HG02763 (cell line): ENCODE results near the gene KIF18A.

ENCODE experiments used
- ATAC-seq: cut with Tn5 transposase; IDR thresholded peaks from one replicate; pipeline ENCODE4 v1.9.1; 2021; ENCODE audit warnings: mild to moderate bottlenecking, moderate library complexity; ENCODE audit not compliant: unreplicated experiment

KIF18A gene

DNA sequence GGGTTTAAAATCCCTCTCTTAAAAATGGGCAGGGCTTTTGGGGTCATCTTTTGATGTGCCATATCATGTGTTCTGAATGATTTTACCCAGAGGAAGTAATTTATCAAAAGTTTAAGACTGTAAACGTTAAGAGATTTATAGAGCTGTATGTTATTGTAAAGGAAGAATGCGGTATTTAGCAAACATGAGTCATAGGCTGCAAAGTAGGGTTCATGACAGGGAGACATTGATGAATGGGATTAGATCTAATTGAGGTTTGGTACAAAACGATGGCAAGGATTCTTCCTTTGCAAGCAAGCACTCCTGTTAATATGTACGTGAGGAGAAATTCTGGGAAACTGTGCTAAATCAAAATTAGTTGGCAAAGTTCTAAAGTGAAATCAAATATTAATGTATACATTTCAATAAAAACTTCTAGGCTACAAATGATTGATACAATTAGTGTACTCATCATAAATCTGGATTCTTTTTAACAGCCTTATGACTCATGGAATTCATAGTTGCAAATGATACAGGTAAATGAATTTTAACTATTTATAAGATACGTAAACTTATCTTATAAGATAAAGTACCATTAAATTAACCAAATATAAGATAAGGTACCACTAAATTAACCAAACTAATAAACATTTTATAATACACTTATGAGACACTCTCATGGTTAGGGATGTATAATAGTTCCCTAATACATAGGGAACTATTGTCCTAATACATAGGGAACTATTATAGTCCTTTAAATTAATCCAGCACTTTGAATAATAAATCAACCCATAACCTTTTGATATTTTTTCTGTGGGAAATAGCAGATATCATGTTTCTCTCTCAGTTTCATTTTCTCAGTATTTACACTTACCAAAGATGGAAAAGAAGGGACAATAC, 58.4 kb downstream of the KIF18A start:
- no peak for ATAC-seq

DNA sequence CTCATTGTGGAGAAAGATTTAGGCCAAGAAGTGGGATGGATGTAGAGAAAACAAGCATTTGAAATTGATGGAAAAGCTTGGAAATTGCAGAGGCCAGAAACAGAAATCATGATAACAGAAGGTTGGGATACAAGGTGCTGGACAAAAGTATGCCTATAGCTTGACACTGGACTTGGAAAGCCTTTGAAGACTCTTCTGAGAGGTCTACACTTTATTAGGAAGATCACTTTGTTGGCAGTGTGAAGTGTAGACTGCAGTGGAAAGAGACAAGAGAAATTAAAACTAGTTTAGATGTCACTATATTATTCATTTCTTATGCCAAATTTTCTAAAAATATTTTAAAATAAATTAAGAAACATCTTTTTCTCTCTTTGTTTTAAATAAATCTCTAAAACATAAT, 59.1 kb downstream of the KIF18A start:
- ATAC-seq: no peak

DNA sequence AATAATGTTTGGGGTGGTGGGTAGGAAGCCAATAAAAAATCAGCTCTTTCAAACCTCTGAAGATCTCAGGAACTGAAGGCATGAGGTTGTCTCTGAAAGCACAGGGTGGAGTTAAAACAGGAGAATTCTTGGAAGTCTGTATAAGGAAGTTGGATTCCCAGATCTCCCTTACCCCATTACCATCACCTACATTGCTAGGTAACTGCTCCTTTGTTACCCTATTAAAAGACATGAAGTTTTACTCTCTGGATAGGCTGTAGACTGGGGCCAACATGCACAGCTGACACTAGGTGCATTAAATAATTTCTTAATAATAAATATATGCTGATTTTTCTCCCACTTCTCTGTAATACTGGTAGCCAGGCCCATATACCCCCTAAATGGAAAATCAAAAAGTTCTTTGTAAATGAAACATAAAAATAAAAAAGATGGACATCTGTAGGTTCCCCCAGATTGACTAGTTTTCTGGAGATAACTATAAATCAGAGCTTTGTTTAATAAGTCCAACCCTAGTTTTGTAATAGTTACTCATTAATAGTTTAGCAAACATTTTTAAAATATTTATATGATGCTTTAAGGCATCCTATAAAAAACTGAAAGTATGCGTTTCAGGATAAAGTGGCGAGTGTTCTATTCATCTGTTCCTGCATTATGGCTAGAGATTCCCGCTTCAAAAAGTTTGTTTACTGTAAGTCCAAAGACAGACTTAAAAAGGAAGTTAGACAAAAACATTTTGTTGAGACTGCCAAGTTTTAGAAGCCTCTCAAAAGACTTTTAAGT, 63.8 kb downstream of the KIF18A start:
- no peak for ATAC-seq

GRCh38 chr11:28040384-28040783, 67.6 kb downstream of the KIF18A start:
- no peak for ATAC-seq

DNA sequence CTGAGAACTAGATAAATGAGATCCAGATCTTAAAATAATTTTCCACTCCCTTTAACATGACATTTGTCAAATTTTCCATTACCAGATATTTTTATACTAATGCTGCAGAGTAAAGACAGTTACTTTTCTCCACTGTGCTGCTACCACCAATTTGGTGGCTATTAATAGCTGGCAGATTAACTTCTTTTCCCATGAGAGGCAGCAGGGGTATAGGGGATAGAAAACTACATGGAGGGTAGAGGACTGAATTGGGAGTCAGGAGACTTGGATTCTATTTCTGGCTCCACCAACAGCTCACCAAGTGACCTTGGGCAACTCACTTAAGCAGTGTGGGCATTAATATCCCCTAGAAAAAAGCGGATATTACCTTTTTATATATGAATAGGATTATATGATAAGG, 69.2 kb downstream of the KIF18A start:
- no peak for ATAC-seq

DNA sequence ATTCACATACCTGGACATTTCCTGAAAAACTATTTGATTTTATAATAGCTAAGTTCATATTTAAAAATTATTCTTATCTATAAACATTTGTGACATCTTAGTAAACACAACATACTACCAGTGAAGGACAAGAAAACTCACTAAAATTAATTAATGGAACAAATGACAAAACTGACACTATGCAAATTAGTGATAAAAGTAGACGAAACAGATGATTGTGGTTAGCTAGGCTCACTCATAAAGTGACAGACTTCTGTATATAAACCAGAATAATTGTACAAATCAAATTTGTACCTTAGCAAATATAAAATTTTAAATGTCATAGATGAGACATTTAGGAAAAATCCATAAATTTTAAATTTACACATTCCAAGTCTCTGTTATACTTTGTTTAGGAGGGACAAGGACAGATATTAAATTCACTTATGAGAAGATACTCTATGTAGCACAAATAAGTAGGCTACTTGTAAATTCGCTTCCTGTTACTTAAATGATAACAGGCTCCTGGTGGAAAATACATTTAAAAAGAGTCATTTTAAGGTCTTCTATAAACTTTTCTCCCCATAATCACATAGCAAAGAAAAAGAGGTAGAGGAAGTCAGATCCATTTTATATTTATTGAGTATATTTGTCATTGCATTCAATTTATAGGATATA, 81.2 kb downstream of the KIF18A start:
- peak; percentile 60 for ATAC-seq

GRCh38 chr11:28017816-28018215, 90.1 kb downstream of the KIF18A start:
- no peak for ATAC-seq

GRCh38 chr11:28011813-28012212, 96.1 kb downstream of the KIF18A start:
- ATAC-seq: no peak

DNA sequence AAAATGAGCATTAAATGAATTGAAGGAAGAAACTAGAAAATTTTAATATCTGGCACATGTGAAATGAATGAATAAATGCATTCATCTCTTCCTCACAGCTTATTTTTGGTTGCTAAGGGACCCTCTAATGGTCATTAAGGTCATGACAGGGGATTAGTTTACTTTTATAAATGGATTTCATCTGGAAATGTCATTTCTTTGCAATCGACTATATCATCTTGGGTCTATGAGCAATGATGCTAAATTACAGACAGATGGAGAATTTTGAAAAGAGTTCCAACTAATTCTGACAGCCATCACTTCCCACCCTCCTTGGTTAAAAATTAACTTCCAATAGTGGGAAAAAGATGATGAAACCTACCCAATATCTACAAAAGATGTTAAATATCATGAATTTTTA, 98.0 kb downstream of the KIF18A start:
- no peak for ATAC-seq

DNA sequence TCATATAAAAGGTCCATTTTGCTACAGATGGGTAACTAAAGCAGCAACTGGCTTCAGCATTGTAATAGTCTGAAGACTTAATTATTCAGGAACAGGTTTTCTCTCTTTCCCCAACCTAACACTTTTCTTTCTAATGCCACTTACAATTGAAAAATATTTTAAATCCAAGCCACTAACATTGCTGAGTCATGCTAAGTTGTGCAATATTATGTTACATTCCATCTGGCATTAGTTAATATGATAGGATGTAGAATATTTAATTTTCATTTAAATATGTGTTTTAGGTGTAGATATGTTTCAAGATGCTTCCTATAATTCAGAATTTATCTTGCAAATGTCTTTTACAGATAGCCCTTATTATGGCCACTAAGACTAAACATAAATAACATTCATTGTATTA, 98.6 kb downstream of the KIF18A start:
- ATAC-seq: no peak

GRCh38 chr11:28003615-28004014, 104.3 kb downstream of the KIF18A start:
- no peak for ATAC-seq

- ATAC-seq: no peak
Observed at GRCh38 chr11:27998552-27998951, 109.4 kb downstream of the KIF18A start.

GRCh38 chr11:27997344-27997743, 110.6 kb downstream of the KIF18A start:
- no peak for ATAC-seq

DNA sequence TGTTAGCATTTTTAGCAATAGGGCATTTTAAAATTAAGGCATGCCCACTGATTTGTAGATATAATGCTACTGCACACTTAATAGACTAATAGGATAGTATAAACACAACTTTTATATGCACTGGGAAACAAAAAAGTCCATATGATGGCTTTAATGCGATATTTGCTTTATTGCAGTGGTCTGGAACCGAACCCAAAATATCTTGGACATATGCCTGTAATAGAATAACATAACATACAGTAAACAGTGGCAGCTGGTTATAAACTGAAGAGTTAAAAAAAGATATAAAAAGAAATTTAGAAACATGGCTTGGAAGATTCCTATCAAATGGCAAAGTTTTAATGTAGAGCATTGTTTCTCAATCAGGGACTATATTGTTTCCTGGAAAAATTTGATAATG, 111.9 kb downstream of the KIF18A start:
- no peak for ATAC-seq

- no peak for ATAC-seq
Observed at GRCh38 chr11:27995083-27995482, 112.9 kb downstream of the KIF18A start.

DNA sequence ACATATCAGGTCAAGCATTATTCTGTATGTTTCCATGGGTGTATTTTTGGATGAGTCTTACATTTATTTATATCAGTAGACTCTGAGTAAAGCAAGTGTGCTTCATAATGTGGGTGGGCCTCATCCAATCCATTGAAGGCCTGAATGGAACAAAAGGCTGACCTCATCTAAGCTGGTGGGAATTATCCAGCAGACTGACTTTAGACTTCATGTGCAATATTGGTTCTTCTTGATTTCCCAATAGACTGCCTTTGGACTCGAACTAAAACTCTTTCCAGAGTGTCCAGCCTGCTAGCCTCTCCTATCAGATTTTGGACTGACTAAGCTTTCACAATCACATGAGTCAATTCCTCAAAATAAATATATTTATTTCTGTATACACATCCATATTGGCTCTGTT, 116.2 kb downstream of the KIF18A start:
- no peak for ATAC-seq

GRCh38 chr11:27977527-27977926, 130.4 kb downstream of the KIF18A start:
- ATAC-seq: no peak

DNA sequence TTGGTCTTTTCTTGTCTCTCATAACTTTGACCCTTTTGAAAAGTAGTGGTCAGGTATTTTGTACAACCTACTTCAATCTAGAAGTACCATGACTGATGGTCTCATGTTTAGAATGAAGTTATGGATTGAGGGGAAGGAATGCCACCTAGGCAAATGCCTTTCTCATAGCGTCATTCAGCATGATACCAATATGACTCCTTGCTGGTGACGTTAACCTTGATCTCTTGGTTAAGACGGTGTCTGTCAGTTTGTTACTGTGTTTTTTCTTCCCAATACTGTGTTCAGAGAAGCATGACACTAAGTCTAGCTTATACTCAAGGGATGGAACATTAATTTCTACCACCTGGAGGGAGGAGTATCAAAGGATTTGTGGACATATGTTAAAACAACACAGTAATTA, 130.9 kb downstream of the KIF18A start:
- no peak for ATAC-seq

GRCh38 chr11:27976262-27976661, 131.7 kb downstream of the KIF18A start:
- no peak for ATAC-seq

DNA sequence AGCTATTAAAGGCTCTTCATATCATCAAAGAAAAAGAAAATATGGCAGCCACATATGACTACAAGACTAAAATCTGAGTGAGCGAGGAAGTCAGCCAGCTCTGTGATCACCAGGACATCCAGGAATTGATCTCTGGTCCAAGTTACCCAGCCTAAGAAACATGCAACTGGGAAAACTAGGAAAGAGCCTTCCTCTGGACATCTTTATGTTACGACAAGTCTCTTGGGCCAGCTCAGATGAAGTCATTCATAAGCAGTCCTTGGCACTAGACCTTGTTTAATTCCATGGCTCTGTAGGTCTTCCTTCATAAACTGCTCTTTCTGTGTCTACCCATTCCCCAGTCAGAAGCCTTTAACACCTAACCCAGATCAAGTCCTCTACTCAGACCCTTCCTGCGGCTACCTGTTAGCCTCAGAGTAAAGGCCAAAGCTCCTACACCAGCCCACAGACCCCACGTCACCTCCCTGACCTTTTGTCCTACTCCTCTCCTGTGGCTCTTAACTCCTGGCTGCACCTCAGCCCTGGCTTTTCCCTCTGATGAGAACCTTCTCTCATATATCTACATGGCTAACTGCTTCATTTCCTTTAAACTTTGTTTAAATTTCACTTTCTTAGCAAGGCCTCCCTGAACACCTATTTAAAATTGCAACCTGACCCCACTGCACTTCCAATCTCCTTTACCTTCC, 134.0 kb downstream of the KIF18A start:
- ATAC-seq: no peak

DNA sequence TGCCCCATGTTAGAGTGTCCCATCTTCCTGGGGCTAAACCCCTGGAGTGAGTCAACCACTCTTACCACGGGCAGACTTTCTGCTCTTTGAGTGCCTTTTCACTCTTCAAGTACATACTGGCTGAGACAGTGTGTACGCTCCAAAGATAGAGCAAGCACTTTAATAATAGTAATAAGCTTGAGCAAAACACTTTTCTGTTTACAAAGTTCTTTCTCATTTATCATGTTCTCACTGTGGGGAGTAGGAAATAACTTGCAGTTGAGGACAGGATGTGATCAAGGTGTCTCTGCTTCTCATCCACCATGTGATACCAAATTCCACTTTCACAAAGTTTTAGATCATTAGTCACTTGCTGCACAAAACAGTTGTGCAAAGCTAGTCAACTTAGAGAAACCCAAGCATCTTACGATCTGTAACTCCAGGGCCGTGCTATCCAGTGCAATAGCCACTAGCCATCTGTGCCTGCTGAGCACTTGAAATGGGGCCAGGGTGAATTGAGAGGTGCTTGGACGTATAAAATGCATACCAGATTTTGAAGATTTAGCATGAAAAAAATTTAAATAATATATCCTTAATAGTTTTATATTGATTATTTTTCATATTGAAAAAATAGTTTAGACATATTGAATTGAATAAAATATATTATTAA, 135.3 kb downstream of the KIF18A start:
- no peak for ATAC-seq
